NOMO-1 treated with dmso at 0.1 percent for 144 hours (cell line): ENCODE data around the gene ZBTB8OS.
"Not testable (repeated sequence)": the region's sequence is repeated elsewhere in the genome, so short reads cannot be mapped to it uniquely, and the experiment has no call there.

Experiments used
- DNase-seq: peaks from one replicate; lab custom pipeline; 2025; ENCODE audit not compliant: unreplicated experiment; lab: John Stamatoyannopoulos, UW

The ZBTB8OS gene

GRCh38 chr1:32650752-32651460, 556 bp upstream of the ZBTB8OS start, which contains the start of gene RBBP4:
Gene RBBP4, plus strand, starts transcription at chr1:32651208. Its CDS starts 99 bp downstream, at chr1:32651307.
- peak; percentile 96 for DNase-seq

- no peak for DNase-seq
Measured at GRCh38 chr1:32647308-32648134, 2.8 kb downstream of the ZBTB8OS start.

GRCh38 chr1:32644426-32644825, 5.9 kb downstream of the ZBTB8OS start:
- no peak for DNase-seq

- DNase-seq = not testable (repeated sequence)
Measured at GRCh38 chr1:32642292-32642827, 8.0 kb downstream of the ZBTB8OS start.

- no peak for DNase-seq
Measured at GRCh38 chr1:32639489-32640075, 10.8 kb downstream of the ZBTB8OS start.

GRCh38 chr1:32636914-32637645, 13.3 kb downstream of the ZBTB8OS start:
- peak; percentile 49 for DNase-seq

- no peak for DNase-seq
Measured at GRCh38 chr1:32635508-32636277, 14.7 kb downstream of the ZBTB8OS start.

GRCh38 chr1:32632829-32633228, 17.5 kb downstream of the ZBTB8OS start:
- DNase-seq = no peak

- DNase-seq = not testable (repeated sequence)
Measured at GRCh38 chr1:32630173-32630572, 20.2 kb downstream of the ZBTB8OS start.

GRCh38 chr1:32627596-32628162, 22.7 kb downstream of the ZBTB8OS start:
- peak; percentile 52 for DNase-seq

GRCh38 chr1:32626176-32626575, 24.2 kb downstream of the ZBTB8OS start:
- DNase-seq = no peak

- no peak for DNase-seq
Measured at GRCh38 chr1:32623775-32624174, 26.6 kb downstream of the ZBTB8OS start.

GRCh38 chr1:32622806-32623681, 27.3 kb downstream of the ZBTB8OS start:
- DNase-seq = no peak

GRCh38 chr1:32622205-32622604, 28.1 kb downstream of the ZBTB8OS start:
- no peak for DNase-seq

GRCh38 chr1:32619701-32620485, 30.5 kb downstream of the ZBTB8OS start:
- no peak for DNase-seq

- DNase-seq = no peak
Measured at GRCh38 chr1:32618673-32619221, 31.6 kb downstream of the ZBTB8OS start.

- DNase-seq = no peak
Measured at GRCh38 chr1:32613472-32613871, 36.9 kb downstream of the ZBTB8OS start.
